AG04450 (cell line): ENCODE data around the gene SPRED3. TPM values are rescaled to one million over a fixed set of nuclear protein-coding genes. Genes with fewer than 3 reads are reported as not detected.
A peak's percentile ranks its signal among the peaks of the same experiment; 100 is the strongest.
"Not testable (repeated sequence)": the region's sequence is repeated elsewhere in the genome, so short reads cannot be mapped to it uniquely, and the experiment has no call there.

Experiments
- CTCF ChIA-PET: fragments of 300-600, 350-600 bp; formaldehyde crosslinking; extraction: SDS; loops from one replicate; lab custom pipeline; 2022; ENCODE audit warnings: antibody characterized with exemption, inconsistent platforms; lab: Charles Lee
- POLR2A ChIA-PET: fragments of 350-600 bp; formaldehyde crosslinking; extraction: SDS; loops from one replicate; lab custom pipeline; 2021; ENCODE audit warnings: antibody characterized with exemption, inconsistent platforms; lab: Yijun Ruan, JAX
- DNase-seq: peaks from one replicate; pipeline ENCODE4 v3.0.0-alpha.2; 2011; ENCODE audit warnings: low read depth, low spot score
- H3K27ac ChIP-seq: one replicate; pipeline ENCODE4 v1.5.1; 2012; ENCODE audit warnings: low read depth, low read length, control low read depth
- H3K27me3 ChIP-seq: one replicate; pipeline ENCODE4 v1.6.0; 2012; ENCODE audit warnings: low read length; ENCODE audit not compliant: control insufficient read depth, insufficient read depth
- H3K4me3 ChIP-seq: 2 replicates; pipeline ENCODE4 v1.5.1; 2011; ENCODE audit warnings: mild to moderate bottlenecking, low read depth, low read length, control low read depth
- H3K9me3 ChIP-seq: 2 replicates; pipeline ENCODE4 v1.5.1; 2012; ENCODE audit warnings: low read length; ENCODE audit not compliant: control insufficient read depth, insufficient read depth
- polyA minus RNA-seq: library from RNA; depleted of rRNA, polyadenylated mRNA; stranded (reverse); fragments of >200 nt; gene quantifications from 2 replicates; pipeline ENCODE4 v1.2.3, GENCODE V29; 2011; rRNA and poly(A)+ RNA removed
- polyA plus RNA-seq: library from polyadenylated mRNA; depleted of rRNA; stranded (reverse); fragments of >200 nt; gene quantifications from 2 replicates; pipeline ENCODE4 v1.2.3, GENCODE V29; 2011; rRNA removed
- TF ChIP-seq, protein P1 (sequence below): IDR thresholded peaks from 2 replicates; pipeline ENCODE4 v1.5.1; 2011; ENCODE audit warnings: low read depth, low read length, control low read depth, inconsistent platforms

Gene SPRED3, protein sequence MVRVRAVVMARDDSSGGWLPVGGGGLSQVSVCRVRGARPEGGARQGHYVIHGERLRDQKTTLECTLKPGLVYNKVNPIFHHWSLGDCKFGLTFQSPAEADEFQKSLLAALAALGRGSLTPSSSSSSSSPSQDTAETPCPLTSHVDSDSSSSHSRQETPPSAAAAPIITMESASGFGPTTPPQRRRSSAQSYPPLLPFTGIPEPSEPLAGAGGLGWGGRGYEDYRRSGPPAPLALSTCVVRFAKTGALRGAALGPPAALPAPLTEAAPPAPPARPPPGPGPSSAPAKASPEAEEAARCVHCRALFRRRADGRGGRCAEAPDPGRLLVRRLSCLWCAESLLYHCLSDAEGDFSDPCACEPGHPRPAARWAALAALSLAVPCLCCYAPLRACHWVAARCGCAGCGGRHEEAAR
- 2.5 and 3.6 TPM in 2 replicates for polyA plus RNA-seq
- 5.0 and 8.6 TPM in 2 replicates for polyA minus RNA-seq

DNA sequence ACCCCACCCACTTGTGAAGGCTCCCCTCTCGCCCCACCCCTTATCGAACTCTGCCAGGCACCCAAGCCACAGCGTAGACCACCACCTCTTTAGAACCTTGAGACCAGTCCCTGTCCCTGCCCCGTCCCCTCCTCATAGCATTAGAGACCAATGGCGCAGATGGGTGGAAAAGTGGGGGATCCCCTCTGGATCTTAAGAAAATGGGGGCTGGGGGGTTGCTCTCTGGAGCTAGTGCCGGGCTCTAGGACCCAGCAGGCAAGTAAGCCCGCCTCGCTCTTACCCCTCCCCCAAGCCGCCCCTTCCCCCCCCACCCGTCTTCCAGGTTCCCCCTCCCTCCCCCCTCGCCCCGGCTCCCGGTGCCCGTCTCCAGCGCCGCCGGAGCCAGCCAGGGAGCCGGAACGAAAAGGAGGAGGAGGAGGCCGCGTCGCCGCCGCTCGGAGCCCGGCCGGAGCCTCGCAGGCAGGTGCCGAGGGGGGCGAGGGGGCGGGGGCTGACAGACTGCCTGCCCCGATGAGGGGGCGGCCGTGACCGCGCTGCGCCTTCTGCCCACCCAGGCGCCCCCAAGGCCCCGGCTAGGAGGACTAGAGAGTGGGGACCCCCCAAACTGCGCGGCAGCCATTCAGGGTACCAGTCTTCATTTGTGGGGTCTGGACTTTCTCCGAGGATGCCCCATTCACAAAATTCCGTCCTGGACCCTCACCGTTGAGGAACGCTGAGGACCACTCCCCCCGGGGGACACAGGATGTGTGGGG lies at the start of gene SPRED3:
Gene SPRED3, plus strand, starts transcription at position 349 of the 752 bp plus-strand sequence. CDS start 1,606 bp downstream, outside the sequence.
- CTCF ChIA-PET, result interaction anchor here (1.0 to 2.7 kb wide), 8 partner anchors 14 to 486 kb away, joined by 3 to 41 read pairs (median 6); partner anchors contain the start of genes EIF3K, FAM98C and PSMD8
- TF ChIP-seq, protein P1, sequence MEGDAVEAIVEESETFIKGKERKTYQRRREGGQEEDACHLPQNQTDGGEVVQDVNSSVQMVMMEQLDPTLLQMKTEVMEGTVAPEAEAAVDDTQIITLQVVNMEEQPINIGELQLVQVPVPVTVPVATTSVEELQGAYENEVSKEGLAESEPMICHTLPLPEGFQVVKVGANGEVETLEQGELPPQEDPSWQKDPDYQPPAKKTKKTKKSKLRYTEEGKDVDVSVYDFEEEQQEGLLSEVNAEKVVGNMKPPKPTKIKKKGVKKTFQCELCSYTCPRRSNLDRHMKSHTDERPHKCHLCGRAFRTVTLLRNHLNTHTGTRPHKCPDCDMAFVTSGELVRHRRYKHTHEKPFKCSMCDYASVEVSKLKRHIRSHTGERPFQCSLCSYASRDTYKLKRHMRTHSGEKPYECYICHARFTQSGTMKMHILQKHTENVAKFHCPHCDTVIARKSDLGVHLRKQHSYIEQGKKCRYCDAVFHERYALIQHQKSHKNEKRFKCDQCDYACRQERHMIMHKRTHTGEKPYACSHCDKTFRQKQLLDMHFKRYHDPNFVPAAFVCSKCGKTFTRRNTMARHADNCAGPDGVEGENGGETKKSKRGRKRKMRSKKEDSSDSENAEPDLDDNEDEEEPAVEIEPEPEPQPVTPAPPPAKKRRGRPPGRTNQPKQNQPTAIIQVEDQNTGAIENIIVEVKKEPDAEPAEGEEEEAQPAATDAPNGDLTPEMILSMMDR, result no peak
- DNase-seq, result no peak

DNA sequence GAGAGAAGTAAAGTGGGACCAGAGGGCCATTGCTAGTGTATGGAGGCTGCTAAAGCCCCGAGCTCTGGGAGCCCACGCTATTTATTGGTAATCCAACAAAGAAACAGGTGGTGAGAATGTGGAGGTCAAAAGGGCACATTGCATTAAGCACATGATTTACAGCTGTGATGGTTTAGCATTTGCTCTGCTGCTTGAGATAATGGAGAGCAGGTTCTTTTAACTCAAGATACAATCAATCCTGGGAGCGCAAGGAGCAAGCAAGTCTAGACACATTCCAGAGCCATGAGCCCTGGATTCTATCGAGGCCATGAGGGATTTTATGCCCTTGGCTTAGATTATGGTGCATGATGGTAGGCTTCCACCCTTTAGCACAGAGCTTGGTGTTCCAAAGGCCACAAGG lies 49.5 kb upstream of the SPRED3 start:
- not testable (repeated sequence) for DNase-seq
- ChIA-PET CTCF (interaction anchor here (0.9 to 1.6 kb wide), 3 partner anchors 64 to 105 kb away, joined by 3 to 8 read pairs (median 3); partner anchors contain the start of gene FAM98C), POLR2A (interaction anchor here (0.7 kb wide), 1 partner anchor 35 kb away, joined by 3 read pairs; the partner anchor contains the start of gene PSMD8)

More for the DNA sequence above, at the start of gene SPRED3:
- Histone ChIP-seq H3K9me3 (peaks cover 4% of the 10 kb centered on the region; the same call in 1 of the 2 replicates), H3K4me3 (peak within 1 kb of the TSS; percentile 93), H3K27ac (peak within 1 kb of the TSS; percentile 77), H3K27me3 (no peaks in the 10 kb centered on the region)
- POLR2A ChIA-PET, result interaction anchor here (0.6 to 3.5 kb wide), 9 partner anchors 11 to 807 kb away, joined by 3 to 49 read pairs (median 4); partner anchors contain the start of genes CATSPERG, EIF3K, FAM98C and PSMD8

DNA sequence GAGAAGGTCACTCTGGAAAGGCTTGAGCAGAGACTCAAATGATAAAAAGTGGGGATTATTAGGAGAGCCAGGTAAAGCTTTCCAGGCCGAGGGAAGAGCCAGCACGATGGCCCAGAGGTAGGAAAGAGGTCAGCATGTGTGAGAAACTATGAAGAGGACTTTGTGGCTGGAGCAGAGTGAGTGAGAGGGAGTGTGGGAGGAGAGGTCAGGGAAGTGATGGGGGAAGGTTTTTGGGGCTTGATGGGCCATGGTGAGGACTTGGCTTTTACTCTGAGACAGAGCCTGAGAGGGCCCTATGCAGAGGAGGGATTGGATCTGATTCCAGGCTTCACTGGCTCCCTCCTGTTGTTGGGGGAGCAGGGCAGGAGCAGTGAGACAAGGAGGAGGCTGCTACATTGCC lies 47.6 kb upstream of the SPRED3 start:
- TF ChIP-seq, protein P1, result no peak
- Histone ChIP-seq H3K9me3 (no peaks in the 10 kb centered on the region; the same call in 1 of the 2 replicates), H3K27ac (no peak overlapping the region), H3K27me3 (no peaks in the 10 kb centered on the region), H3K4me3 (no peak overlapping the region)
- POLR2A ChIA-PET, result interaction anchor here (0.5 kb wide), 1 partner anchor 178 kb away, joined by 4 read pairs; no protein-coding TSS in a partner anchor
- no peak for DNase-seq
- CTCF ChIA-PET, result no interaction called here

More for the DNA sequence above, 49.5 kb upstream of the SPRED3 start:
- H3K4me3 ChIP-seq, H3K9me3 ChIP-seq, H3K27ac ChIP-seq, H3K27me3 ChIP-seq: not testable (repeated sequence)

DNA sequence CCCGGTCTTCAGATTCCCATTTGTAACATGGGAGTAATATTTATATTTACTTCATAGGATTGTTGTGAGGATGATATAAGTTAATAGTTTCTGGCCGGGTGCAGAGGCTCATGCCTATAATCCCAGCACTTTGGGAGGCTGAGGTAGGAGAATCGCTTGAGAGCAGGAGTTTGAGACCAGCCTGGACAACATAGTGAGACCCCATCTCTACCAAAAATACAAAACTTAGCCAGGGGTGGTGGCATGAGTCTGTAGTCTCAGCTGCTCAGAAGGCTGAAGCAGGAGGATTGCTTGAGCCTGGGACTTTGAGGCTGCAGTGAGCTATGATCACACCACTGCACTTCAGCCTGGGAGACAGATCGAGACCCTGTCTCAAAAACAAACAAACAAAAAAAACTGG lies 41.7 kb upstream of the SPRED3 start:
- H3K27me3 ChIP-seq, result peaks cover 10% of the 10 kb centered on the region
- no peak overlapping the region for H3K4me3 ChIP-seq
- POLR2A ChIA-PET, result no interaction called here
- no peaks in the 10 kb centered on the region for H3K9me3 ChIP-seq
- CTCF ChIA-PET, result no interaction called here
- H3K27ac ChIP-seq, result no peak overlapping the region
- TF ChIP-seq, protein P1, result no peak
- no peak for DNase-seq

DNA sequence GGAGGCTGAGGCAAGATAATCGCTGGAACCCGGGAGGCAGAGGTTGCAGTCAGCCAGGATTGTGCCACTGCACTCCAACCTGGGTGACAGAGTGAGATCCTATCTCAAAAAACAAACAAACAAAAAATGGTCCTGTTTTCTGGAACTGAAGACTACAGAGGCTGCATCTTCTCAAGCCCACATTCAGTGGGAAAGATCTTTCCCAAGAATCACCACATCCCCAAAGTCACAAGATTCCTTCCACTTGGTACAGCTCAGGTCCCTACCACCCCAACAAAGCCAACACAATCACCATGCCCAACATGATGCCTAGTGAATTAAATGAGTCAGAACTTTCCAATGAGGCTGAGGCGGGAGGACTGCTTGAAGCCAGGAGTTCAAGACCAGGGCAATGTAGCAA lies 37.6 kb upstream of the SPRED3 start:
- no peak overlapping the region for H3K27ac ChIP-seq
- H3K4me3 ChIP-seq, result no peak overlapping the region
- TF ChIP-seq, protein P1, result no peak
- DNase-seq, result no peak
- CTCF ChIA-PET, result no interaction called here
- no peaks in the 10 kb centered on the region for H3K9me3 ChIP-seq
- peaks cover 18% of the 10 kb centered on the region for H3K27me3 ChIP-seq
- POLR2A ChIA-PET, result no interaction called here
